Uterus (tissue), 4 donors: ENCODE results near the gene ATP2C2. TPM values are rescaled to one million over a fixed set of nuclear protein-coding genes. Genes with fewer than 3 reads are reported as not detected.

Source experiments
- DNase-seq, 2 donors: peaks; one replicate each; pipeline ENCODE4 v3.0.0-alpha.2; 2019 to 2020
- H3K27ac ChIP-seq, 2 donors: fragments of 200-600 bp; sonication (generic); 1 replicate in 1 of 2; 2 replicates in 1 of 2; pipeline ENCODE4 v1.5.1; 2016 to 2018
- H3K27me3 ChIP-seq, 2 donors: fragments of 200-600 bp; sonication (generic); one replicate each; pipeline ENCODE4 v1.5.1; 2018 to 2019; ENCODE audit warnings: control low read depth in 1 of 2
- H3K36me3 ChIP-seq, 2 donors: fragments of 200-600 bp; sonication (generic); one replicate each; pipeline ENCODE4 v1.5.1; 2019; ENCODE audit warnings: control low read depth in 1 of 2
- H3K4me1 ChIP-seq, 2 donors: fragments of 200-600 bp; sonication (generic); one replicate each; pipeline ENCODE4 v1.5.1; 2018 to 2019; ENCODE audit warnings: control low read depth in 1 of 2
- H3K4me3 ChIP-seq, 2 donors: fragments of 200-600 bp; sonication (generic); 1 replicate in 1 of 2; 2 replicates in 1 of 2; pipeline ENCODE4 v1.5.1; 2018 to 2019; ENCODE audit warnings: mild to moderate bottlenecking in 1 of 2
- H3K9me3 ChIP-seq, 2 donors: fragments of 200-600 bp; sonication (generic); one replicate each; pipeline ENCODE4 v1.5.1; 2019; ENCODE audit warnings: control low read depth in 1 of 2
- CTCF ChIP-seq, 4 experiments: fragments of 200-600 bp in 2 of 4; fragments of 450-650 bp in 2 of 4; sonication (generic) in 2 of 4; IDR thresholded peaks; one replicate each; pipeline ENCODE4 v1.5.1; 2016 to 2019; ENCODE audit warnings: antibody characterized with exemption in 4 of 4, mild to moderate bottlenecking in 2 of 4, moderate library complexity in 1 of 4
- POLR2A ChIP-seq, 2 donors: fragments of 450-650 bp; IDR thresholded peaks; one replicate each; pipeline ENCODE4 v1.6.1; 2016; ENCODE audit warnings: antibody characterized with exemption in 2 of 2, mild to moderate bottlenecking in 1 of 2, moderate library complexity in 1 of 2
- intact Hi-C: fragments of 100-400 bp; cut with DNase I; formaldehyde crosslinking; loops from one replicate; pipeline ENCODE4 v1.15.1; 2023; ENCODE audit warnings: low total_unique reads
- total RNA-seq, 4 donors: library from RNA; depleted of rRNA in 3 of 4; stranded (reverse); fragments of >200 nt in 3 of 4; gene quantifications; one replicate each; pipeline versions ENCODE4 v1.1.0 to v1.2.4, GENCODE V29; 2014 to 2023
- donor health status: DM: yes; HTN: yes; CAD: no.

The ATP2C2 gene
- total RNA-seq, 4 donors from 2014 or later, result 0.51 to 1.8 (median 0.84) TPM

GRCh38 chr16:84373907-84374489 is 5.7 kb downstream of the ATP2C2 start:
- H3K27me3 ChIP-seq, result no peaks in the 10 kb centered on the region
- H3K36me3 ChIP-seq, result no peaks in the 10 kb centered on the region
- H3K4me3 ChIP-seq, result no peak overlapping the region
- intact Hi-C loops, result no loop called here
- TF ChIP-seq POLR2A (IDR thresholded peaks at IDR 0.05), result no peak
- TF ChIP-seq CTCF (IDR thresholded peaks at IDR 0.05), result no peak
- H3K4me1 ChIP-seq, result no peaks in the 10 kb centered on the region
- no peaks in the 10 kb centered on the region for H3K9me3 ChIP-seq
- no peak for DNase-seq
- no peak overlapping the region for H3K27ac ChIP-seq

- Histone ChIP-seq H3K36me3 (no peaks in the 10 kb centered on the region), H3K27ac (no peak overlapping the region)
- intact Hi-C loops, result no loop called here
Observed at GRCh38 chr16:84378099-84378498, 9.8 kb downstream of the ATP2C2 start.

GRCh38 chr16:84378567-84378966 is 10.2 kb downstream of the ATP2C2 start:
- Histone ChIP-seq H3K27me3 (no peaks in the 10 kb centered on the region), H3K4me3 (no peak overlapping the region), H3K36me3 (no peaks in the 10 kb centered on the region), H3K9me3 (no peaks in the 10 kb centered on the region), H3K4me1 (no peaks in the 10 kb centered on the region), H3K27ac (no peak overlapping the region)
- TF ChIP-seq POLR2A (IDR thresholded peaks at IDR 0.05), result no peak
- no peak for TF ChIP-seq CTCF (IDR thresholded peaks at IDR 0.05)
- intact Hi-C loops, result no loop called here
- DNase-seq, result no peak

More at GRCh38 chr16:84378099-84378498, 9.8 kb downstream of the ATP2C2 start:
- H3K27me3 ChIP-seq, result no peaks in the 10 kb centered on the region
- H3K4me1 ChIP-seq, result no peaks in the 10 kb centered on the region
- H3K4me3 ChIP-seq, result no peak overlapping the region
- DNase-seq, result no peak
- no peaks in the 10 kb centered on the region for H3K9me3 ChIP-seq
- TF ChIP-seq CTCF (IDR thresholded peaks at IDR 0.05) (no peak), POLR2A (IDR thresholded peaks at IDR 0.05) (no peak)

GRCh38 chr16:84379008-84379708 is 10.8 kb downstream of the ATP2C2 start:
- Histone ChIP-seq H3K27me3 (no peaks in the 10 kb centered on the region), H3K4me1 (no peaks in the 10 kb centered on the region), H3K27ac (no peak overlapping the region), H3K4me3 (no peak overlapping the region), H3K9me3 (no peaks in the 10 kb centered on the region), H3K36me3 (no peaks in the 10 kb centered on the region)
- intact Hi-C loops, result no loop called here
- TF ChIP-seq POLR2A (IDR thresholded peaks at IDR 0.05), result no peak
- TF ChIP-seq CTCF (IDR thresholded peaks at IDR 0.05), result no peak
- no peak for DNase-seq

GRCh38 chr16:84379709-84380362 is 11.5 kb downstream of the ATP2C2 start:
- Histone ChIP-seq H3K27ac (no peak overlapping the region), H3K4me1 (no peaks in the 10 kb centered on the region), H3K9me3 (no peaks in the 10 kb centered on the region), H3K27me3 (no peaks in the 10 kb centered on the region), H3K36me3 (no peaks in the 10 kb centered on the region), H3K4me3 (no peak overlapping the region)
- no peak for DNase-seq
- TF ChIP-seq POLR2A (IDR thresholded peaks at IDR 0.05) (no peak), CTCF (IDR thresholded peaks at IDR 0.05) (no peak)
- intact Hi-C loops, result no loop called here
